T1000 (cell line): ENCODE measurements around the gene GPC3.

ENCODE experiments used
- DNase-seq: peaks from one replicate; lab custom pipeline; 2025; ENCODE audit warnings: mixed read lengths; lab: John Stamatoyannopoulos, UW

The GPC3 gene

DNA sequence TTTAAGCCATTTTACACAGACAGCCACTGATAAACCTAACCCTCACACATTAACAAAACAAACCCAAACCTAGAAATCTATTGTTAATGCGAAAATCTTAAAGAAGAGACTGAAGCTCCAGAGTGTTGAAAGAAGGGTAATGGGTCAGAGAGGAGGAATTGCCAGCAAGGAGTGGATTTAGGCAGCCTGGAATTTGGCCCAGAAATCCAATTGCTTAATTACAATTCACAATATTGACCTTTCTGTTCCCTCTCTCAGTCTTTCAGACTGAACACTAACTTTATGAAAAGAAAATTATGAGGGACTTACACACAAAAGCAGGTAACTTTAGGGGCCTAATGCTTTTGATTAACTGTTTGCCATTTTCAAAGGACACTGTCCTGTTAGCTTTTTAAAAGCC is 384.9 kb downstream of the GPC3 start:
- DNase-seq = no peak

- no peak for DNase-seq
Observed at GRCh38 chrX:133598601-133599335, 386.6 kb downstream of the GPC3 start.

DNA sequence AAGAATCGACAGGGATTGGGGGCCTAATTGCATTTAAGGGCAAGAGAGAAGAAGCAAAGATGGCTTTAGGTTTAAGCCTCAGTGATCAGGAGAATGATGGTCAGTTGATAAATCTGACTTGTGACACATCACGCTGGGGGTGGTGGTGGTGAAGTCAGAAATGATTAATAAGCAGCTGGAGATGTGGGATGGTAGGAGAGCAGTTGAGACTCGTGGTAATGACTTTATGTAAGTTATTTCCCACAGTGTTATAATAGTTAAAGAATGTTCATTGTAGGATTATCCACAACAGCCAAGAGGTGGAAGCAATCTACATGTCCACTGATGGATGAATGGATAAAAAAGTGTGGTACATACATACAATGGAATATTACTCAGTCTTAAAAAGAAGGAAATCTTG is 391.2 kb downstream of the GPC3 start:
- DNase-seq = no peak

DNA sequence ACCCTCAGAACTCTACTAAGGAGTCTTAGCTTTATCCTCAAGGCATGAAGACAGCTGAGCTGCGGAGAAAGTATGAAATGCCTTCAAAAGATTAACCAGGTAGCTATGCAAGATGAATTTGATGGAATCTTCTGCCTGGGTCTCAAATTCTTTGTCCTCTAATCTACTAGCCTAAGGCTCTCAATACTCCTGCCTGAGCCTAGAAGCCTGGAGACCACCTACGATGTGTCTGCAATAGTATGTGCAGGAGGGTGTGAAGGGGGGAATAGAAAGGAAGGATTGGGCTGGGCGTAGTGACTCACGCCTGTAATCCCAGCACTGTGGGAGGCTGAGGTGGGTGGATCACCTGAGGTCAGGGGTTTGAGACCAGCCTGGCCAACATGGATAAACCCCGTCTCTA is 391.9 kb downstream of the GPC3 start:
- DNase-seq = no peak

DNA sequence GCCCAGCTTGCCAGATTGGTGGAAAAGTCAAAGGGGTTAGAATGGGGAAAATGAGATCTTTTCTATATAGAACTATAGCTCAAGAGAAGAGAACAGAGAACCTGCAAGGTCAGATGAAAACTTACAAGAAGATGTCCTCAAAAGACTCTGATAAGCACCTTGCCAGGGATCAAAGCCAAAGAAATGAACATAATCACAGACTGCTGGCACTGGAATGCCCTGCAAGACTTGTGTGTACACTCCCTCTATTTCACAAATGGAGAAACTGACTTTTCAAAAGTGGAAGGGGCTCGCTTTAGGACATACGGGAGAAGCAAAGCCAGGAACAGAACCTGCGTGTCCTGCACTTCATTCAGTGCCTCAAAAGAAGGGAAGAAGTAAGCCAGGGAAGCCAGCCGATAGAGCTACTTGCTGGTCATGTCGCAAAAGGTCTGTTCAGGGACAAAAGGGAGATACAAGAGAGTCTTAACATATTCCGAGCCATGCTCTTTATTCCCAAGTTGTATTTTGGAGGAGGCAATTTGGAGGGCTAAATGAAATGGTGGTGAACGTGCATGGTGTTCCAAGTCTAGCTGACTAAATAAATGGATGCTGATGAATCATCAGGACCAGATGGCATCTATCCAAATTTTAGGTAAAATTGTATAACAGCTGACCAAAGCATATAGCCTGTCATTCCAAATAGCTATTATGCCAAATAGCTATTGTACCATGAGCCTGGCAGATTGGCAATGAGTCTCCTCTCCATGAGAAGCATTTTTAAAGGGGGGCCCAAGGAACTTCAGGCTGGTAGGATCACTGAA is 394.5 kb downstream of the GPC3 start:
- DNase-seq = no peak

GRCh38 chrX:133588827-133589226 is 396.6 kb downstream of the GPC3 start:
- no peak for DNase-seq

DNA sequence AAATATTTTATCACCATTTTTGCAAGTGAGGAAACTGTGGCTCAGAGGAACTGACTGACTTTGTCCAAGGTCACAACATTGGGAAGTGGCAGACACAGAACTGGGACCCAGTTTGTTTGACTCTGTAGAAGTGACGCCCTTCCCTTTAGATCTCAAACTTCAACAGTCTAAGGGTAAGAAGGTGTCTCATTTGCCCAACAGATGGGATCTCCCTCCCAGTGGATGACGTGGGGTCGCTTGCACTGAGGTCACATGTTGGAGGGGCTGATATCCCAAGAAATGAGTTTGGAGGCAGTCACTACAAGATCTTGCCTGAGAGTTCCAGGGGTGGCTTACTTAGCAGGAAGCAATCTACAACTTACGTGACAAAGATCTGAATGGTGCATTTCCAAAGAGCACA is 397.6 kb downstream of the GPC3 start:
- no peak for DNase-seq

DNA sequence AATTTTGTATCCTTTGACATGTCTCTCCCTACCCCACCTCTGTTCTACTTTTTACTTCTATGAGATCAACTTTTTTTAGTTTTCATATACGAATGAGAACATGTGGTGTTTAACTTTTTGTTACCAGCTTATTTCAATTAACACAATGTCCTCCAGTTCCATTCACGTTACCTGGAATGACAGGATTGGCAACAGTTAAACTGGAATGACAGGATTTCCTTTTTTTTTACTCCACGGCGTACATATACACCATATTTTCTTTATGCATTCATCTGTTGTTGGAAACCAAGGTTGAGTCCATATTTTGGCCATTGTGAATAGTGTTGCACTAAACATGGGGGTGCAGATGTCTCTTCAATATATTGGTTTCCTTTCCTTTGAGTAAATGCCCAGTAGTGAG is 398.3 kb downstream of the GPC3 start:
- DNase-seq = no peak

GRCh38 chrX:133586443-133586842 is 399.0 kb downstream of the GPC3 start:
- no peak for DNase-seq

GRCh38 chrX:133583825-133584224 is 401.6 kb downstream of the GPC3 start:
- no peak for DNase-seq

GRCh38 chrX:133580625-133581024 is 404.8 kb downstream of the GPC3 start:
- no peak for DNase-seq

DNA sequence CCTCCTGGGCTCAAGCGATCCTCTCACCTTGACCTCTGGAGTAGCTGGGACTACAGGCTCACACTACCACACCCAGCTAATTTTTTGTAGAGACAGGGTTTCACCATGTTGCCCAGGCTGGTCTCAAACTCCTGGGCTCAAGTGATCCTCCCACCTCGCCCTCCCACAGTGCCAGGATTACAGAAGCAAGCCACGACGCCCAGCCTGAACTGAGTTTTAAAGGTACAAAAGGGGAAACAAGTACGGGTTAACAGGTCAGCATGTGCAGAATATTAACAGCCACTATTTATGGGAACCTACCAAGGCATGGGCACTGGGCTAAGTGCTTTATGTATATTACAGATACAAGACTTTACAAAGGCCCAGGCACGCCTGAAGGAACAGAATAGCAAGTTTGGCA is 405.8 kb downstream of the GPC3 start:
- DNase-seq = no peak

DNA sequence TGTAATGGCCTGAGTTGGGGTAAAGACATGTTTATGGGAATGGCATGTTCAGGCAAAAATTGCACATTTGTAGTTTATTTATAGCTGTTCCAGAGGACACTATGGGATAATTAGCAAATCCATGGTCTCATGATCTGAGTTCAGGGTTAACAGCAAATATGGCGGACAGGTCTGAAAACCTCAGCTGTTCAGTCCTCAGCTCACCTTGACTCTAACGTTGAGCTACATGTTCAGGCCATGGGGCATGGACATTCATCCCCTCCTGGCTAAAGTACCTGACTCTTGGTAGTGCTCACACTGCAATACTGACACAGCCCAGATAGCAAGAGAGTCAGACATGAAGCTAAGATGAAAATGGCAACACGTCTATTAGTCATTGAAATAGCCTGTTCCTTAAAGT is 408.5 kb downstream of the GPC3 start:
- no peak for DNase-seq

- DNase-seq = no peak
Observed at GRCh38 chrX:133575501-133576136, 409.8 kb downstream of the GPC3 start.

GRCh38 chrX:133574716-133575115 is 410.7 kb downstream of the GPC3 start:
- no peak for DNase-seq

DNA sequence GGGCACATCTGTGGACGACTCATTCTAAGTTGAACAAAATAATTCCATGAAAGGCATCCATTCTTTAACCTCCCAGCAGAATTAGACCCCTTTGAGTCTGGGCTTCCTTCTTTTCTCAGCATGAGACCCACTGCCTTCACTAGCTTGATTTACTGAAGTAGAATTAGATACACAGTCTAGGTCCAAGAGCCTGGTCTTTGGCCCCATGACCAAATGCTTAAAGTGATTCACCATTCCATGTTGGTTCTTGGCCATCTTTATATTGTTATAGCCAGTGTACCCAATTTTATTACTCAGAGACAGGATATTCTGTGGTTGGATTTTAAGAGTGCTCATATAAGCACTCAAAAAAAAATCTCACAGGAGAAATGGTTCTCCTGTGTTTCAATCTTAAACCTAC is 414.8 kb downstream of the GPC3 start:
- DNase-seq = no peak

- DNase-seq = no peak
Observed at GRCh38 chrX:133569217-133569616, 416.2 kb downstream of the GPC3 start.

- no peak for DNase-seq
Observed at GRCh38 chrX:133568109-133568508, 417.3 kb downstream of the GPC3 start.

- no peak for DNase-seq
Observed at GRCh38 chrX:133566876-133567275, 418.5 kb downstream of the GPC3 start.

GRCh38 chrX:133563705-133564104 is 421.7 kb downstream of the GPC3 start:
- DNase-seq = no peak

DNA sequence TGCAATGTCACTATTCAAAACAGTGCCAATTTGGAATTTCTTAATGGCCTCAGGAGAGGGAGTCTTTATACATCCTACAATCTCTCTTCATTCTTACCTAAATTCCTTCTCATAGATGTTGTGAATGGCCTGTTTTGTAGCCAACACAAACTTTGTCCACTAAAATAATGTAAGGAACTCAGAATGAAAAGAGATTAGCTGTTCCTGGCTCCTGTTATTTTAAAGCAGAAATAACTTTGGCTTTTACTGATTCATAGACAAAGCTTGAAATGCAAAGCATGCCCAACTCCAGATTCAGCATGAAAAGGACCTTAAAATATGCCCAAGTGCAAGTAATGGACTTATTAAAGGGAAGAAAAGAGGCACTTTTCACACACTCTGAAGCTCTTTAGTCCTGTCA is 424.1 kb downstream of the GPC3 start:
- DNase-seq = no peak

DNA sequence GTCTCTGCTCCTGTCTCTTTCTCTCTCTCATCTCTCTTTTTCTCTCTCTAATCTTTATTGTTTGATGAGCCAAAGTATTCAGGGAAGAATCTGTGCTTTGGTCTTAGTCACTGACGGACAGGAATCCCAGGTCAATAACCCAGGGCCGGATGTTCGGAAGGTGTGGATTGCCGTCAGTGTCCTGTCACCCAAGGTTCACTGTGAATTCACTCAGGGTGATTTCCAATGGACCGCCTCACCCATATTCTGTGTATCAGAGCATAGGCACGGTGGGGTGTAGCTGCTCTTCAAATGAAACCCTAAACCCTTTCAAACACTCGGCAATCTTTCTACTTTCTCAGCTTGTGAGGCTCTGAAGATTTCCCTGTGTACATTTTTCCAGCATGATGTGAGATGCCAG is 425.5 kb downstream of the GPC3 start:
- DNase-seq = no peak

GRCh38 chrX:133555782-133556458 is 429.5 kb downstream of the GPC3 start:
- DNase-seq = no peak
